Activated CD4-positive, alpha-beta T cell treated with anti-CD3 and anti-CD28 coated beads for 36 hours (primary cell): Measurements from ENCODE around the gene OTOF. TPM values are rescaled to one million over a fixed set of nuclear protein-coding genes. Genes with fewer than 3 reads are reported as not detected.

Experiments
- ATAC-seq: fragments of 200-7000 bp; cut with Tn5 transposase; one replicate; pipeline ENCODE4 v1.10.0; 2021; ENCODE audit warnings: mild to moderate bottlenecking, moderate library complexity
- CTCF ChIA-PET: fragments of 350-600 bp; sonication (Branson Sonifier 250); formaldehyde crosslinking; loops from one replicate; lab custom pipeline; 2021; ENCODE audit warnings: antibody characterized with exemption; lab: Charles Lee
- POLR2A ChIA-PET: fragments of 350-600 bp; sonication (Branson Sonifier 250); formaldehyde crosslinking; loops from one replicate; lab custom pipeline; 2021; ENCODE audit warnings: antibody characterized with exemption, inconsistent platforms; lab: Charles Lee
- DNase-seq: peaks from one replicate; pipeline ENCODE4 v3.0.0-alpha.2; 2020
- H3K27ac Mint-ChIP-seq: one replicate; pipeline ENCODE4 v1.8.0; 2021; ENCODE audit warnings: mixed read lengths
- H3K27me3 Mint-ChIP-seq: one replicate; pipeline ENCODE4 v1.8.0; 2021; ENCODE audit warnings: mixed read lengths
- H3K36me3 Mint-ChIP-seq: one replicate; pipeline ENCODE4 v1.8.0; 2021; ENCODE audit warnings: low read depth, mixed read lengths
- H3K4me1 Mint-ChIP-seq: one replicate; pipeline ENCODE4 v1.8.0; 2021; ENCODE audit warnings: mixed read lengths
- H3K4me3 Mint-ChIP-seq: one replicate; pipeline ENCODE4 v1.8.0; 2021; ENCODE audit warnings: mild to moderate bottlenecking, moderate library complexity, mixed read lengths
- H3K9me3 Mint-ChIP-seq: one replicate; pipeline ENCODE4 v1.8.0; 2021; ENCODE audit warnings: low read depth, mixed read lengths
- intact Hi-C, 2 experiments: fragments of 100-400 bp; cut with DNase I in 1 of 2; cut with micrococcal nuclease in 1 of 2; formaldehyde crosslinking; loops; one replicate each; pipeline versions ENCODE4 v1.14.2 to v1.15.1; 2022 to 2024; cut with DNase I, micrococcal nuclease
- total RNA-seq, 2 experiments: library from RNA; stranded (reverse); gene quantifications; one replicate each; pipeline ENCODE4 v1.2.3, GENCODE V29; 2021

The OTOF gene
- total RNA-seq, 2 experiments from 2014 or later: 1.9 to 2.3 TPM

- peak; percentile 100 for ATAC-seq
- H3K27me3 Mint-ChIP-seq: peaks cover 1% of the 10 kb centered on the region
- no peaks in the 10 kb centered on the region for H3K9me3 Mint-ChIP-seq
- ChIA-PET POLR2A (no interaction called here), CTCF (interaction anchor here (0.5 to 4.3 kb wide), 11 partner anchors 9 to 107 kb away, joined by 3 to 31 read pairs (median 3); no protein-coding TSS in a partner anchor)
- H3K27ac Mint-ChIP-seq: peak overlapping the region; percentile 63
- H3K36me3 Mint-ChIP-seq: no peaks in the 10 kb centered on the region
- peak; percentile 94 for DNase-seq
- intact Hi-C loops: loop anchor here (1.0 to 5.0 kb wide), 3 partner anchors 74 to 242 kb away; partner anchors contain the start of genes ADGRF3 (in 1 of the 2) and SELENOI (in 1 of the 2)
- peaks cover 3% of the 10 kb centered on the region for H3K4me1 Mint-ChIP-seq
- peak overlapping the region; percentile 65 for H3K4me3 Mint-ChIP-seq
Measured at GRCh38 chr2:26503231-26503880, 25.4 kb upstream of the OTOF start.

GRCh38 chr2:26500406-26500805 is 22.5 kb upstream of the OTOF start:
- ChIA-PET POLR2A (no interaction called here), CTCF (interaction anchor here (0.6 kb wide), 1 partner anchor 157 kb away, joined by 3 read pairs; no protein-coding TSS in a partner anchor)
- DNase-seq (no peak), ATAC-seq (no peak)
- intact Hi-C loops: loop anchor here in 1 of 2 experiments (5.0 kb wide), 1 partner anchor 153 kb away; the partner anchor contains the start of genes ADGRF3 and SELENOI
- Mint-ChIP-seq H3K36me3 (no peaks in the 10 kb centered on the region), H3K9me3 (no peaks in the 10 kb centered on the region), H3K27me3 (peaks cover 5% of the 10 kb centered on the region), H3K4me3 (no peak overlapping the region), H3K27ac (no peak overlapping the region), H3K4me1 (peaks cover 3% of the 10 kb centered on the region)

GRCh38 chr2:26495705-26496297 is 17.9 kb upstream of the OTOF start:
- POLR2A ChIA-PET: no interaction called here
- DNase-seq: no peak
- H3K27ac Mint-ChIP-seq: no peak overlapping the region
- CTCF ChIA-PET: interaction anchor here (0.6 to 1.1 kb wide), 2 partner anchors 13 to 163 kb away, joined by 3 read pairs; no protein-coding TSS in a partner anchor
- no peaks in the 10 kb centered on the region for H3K9me3 Mint-ChIP-seq
- H3K36me3 Mint-ChIP-seq: no peaks in the 10 kb centered on the region
- no peak overlapping the region for H3K4me3 Mint-ChIP-seq
- no peak for ATAC-seq
- peaks cover 4% of the 10 kb centered on the region for H3K27me3 Mint-ChIP-seq
- intact Hi-C loops: no loop called here
- H3K4me1 Mint-ChIP-seq: peaks cover 3% of the 10 kb centered on the region

- intact Hi-C loops: no loop called here
- peaks cover 3% of the 10 kb centered on the region for H3K4me1 Mint-ChIP-seq
- DNase-seq (no peak), ATAC-seq (no peak)
- no peak overlapping the region for H3K27ac Mint-ChIP-seq
- ChIA-PET POLR2A (no interaction called here), CTCF (interaction anchor here (1.1 kb wide), 1 partner anchor 13 kb away, joined by 3 read pairs; no protein-coding TSS in a partner anchor)
- no peaks in the 10 kb centered on the region for H3K36me3 Mint-ChIP-seq
- H3K4me3 Mint-ChIP-seq: no peak overlapping the region
- peaks cover 4% of the 10 kb centered on the region for H3K27me3 Mint-ChIP-seq
- H3K9me3 Mint-ChIP-seq: no peaks in the 10 kb centered on the region
Measured at GRCh38 chr2:26494891-26495290, 17.0 kb upstream of the OTOF start.

- POLR2A ChIA-PET: no interaction called here
- peaks cover 3% of the 10 kb centered on the region for H3K4me1 Mint-ChIP-seq
- intact Hi-C loops: no loop called here
- H3K27me3 Mint-ChIP-seq: peaks cover 4% of the 10 kb centered on the region
- DNase-seq: no peak
- H3K9me3 Mint-ChIP-seq: no peaks in the 10 kb centered on the region
- no peaks in the 10 kb centered on the region for H3K36me3 Mint-ChIP-seq
- H3K4me3 Mint-ChIP-seq: no peak overlapping the region
- CTCF ChIA-PET: no interaction called here
- no peak overlapping the region for H3K27ac Mint-ChIP-seq
- no peak for ATAC-seq
Measured at GRCh38 chr2:26494199-26494598, 16.3 kb upstream of the OTOF start.

- peaks cover 4% of the 10 kb centered on the region for H3K27me3 Mint-ChIP-seq
- peak overlapping the region; percentile 67 for H3K27ac Mint-ChIP-seq
- H3K4me1 Mint-ChIP-seq: peaks cover 3% of the 10 kb centered on the region
- no peaks in the 10 kb centered on the region for H3K9me3 Mint-ChIP-seq
- DNase-seq: peak; percentile 27
- intact Hi-C loops: no loop called here
- ATAC-seq: peak; percentile 79
- POLR2A ChIA-PET: no interaction called here
- H3K36me3 Mint-ChIP-seq: no peaks in the 10 kb centered on the region
- CTCF ChIA-PET: no interaction called here
- H3K4me3 Mint-ChIP-seq: no peak overlapping the region
Measured at GRCh38 chr2:26493566-26493965, 15.6 kb upstream of the OTOF start.

GRCh38 chr2:26492749-26493515 is 15.0 kb upstream of the OTOF start:
- Mint-ChIP-seq H3K27ac (peak overlapping the region; percentile 67), H3K4me3 (no peak overlapping the region), H3K9me3 (no peaks in the 10 kb centered on the region), H3K36me3 (no peaks in the 10 kb centered on the region), H3K4me1 (peaks cover 3% of the 10 kb centered on the region), H3K27me3 (peaks cover 2% of the 10 kb centered on the region)
- intact Hi-C loops: no loop called here
- ATAC-seq (no peak), DNase-seq (no peak)
- POLR2A ChIA-PET: no interaction called here
- CTCF ChIA-PET: no interaction called here

- ChIA-PET CTCF (interaction anchor here (0.8 to 1.2 kb wide), 3 partner anchors 25 to 85 kb away, joined by 3 to 6 read pairs (median 3); no protein-coding TSS in a partner anchor), POLR2A (no interaction called here)
- no peak for ATAC-seq
- no peaks in the 10 kb centered on the region for H3K27me3 Mint-ChIP-seq
- DNase-seq: no peak
- no peaks in the 10 kb centered on the region for H3K9me3 Mint-ChIP-seq
- no peak overlapping the region for H3K4me3 Mint-ChIP-seq
- intact Hi-C loops: no loop called here
- H3K4me1 Mint-ChIP-seq: peaks cover 3% of the 10 kb centered on the region
- no peak overlapping the region for H3K27ac Mint-ChIP-seq
- no peaks in the 10 kb centered on the region for H3K36me3 Mint-ChIP-seq
Measured at GRCh38 chr2:26491563-26492167, 13.7 kb upstream of the OTOF start.

- H3K27me3 Mint-ChIP-seq: peaks cover 4% of the 10 kb centered on the region
- H3K36me3 Mint-ChIP-seq: no peaks in the 10 kb centered on the region
- H3K4me1 Mint-ChIP-seq: peaks cover 3% of the 10 kb centered on the region
- no peak for DNase-seq
- no peak overlapping the region for H3K4me3 Mint-ChIP-seq
- intact Hi-C loops: no loop called here
- ChIA-PET POLR2A (no interaction called here), CTCF (no interaction called here)
- H3K9me3 Mint-ChIP-seq: no peaks in the 10 kb centered on the region
- H3K27ac Mint-ChIP-seq: no peak overlapping the region
- no peak for ATAC-seq
Measured at GRCh38 chr2:26489213-26489850, 11.4 kb upstream of the OTOF start.

- no peak for ATAC-seq
- intact Hi-C loops: no loop called here
- Mint-ChIP-seq H3K4me3 (no peak overlapping the region), H3K27ac (no peak overlapping the region), H3K36me3 (no peaks in the 10 kb centered on the region), H3K4me1 (peaks cover 3% of the 10 kb centered on the region), H3K27me3 (peaks cover 4% of the 10 kb centered on the region), H3K9me3 (no peaks in the 10 kb centered on the region)
- ChIA-PET CTCF (no interaction called here), POLR2A (no interaction called here)
- no peak for DNase-seq
Measured at GRCh38 chr2:26488463-26489212, 10.7 kb upstream of the OTOF start.
